IMR-90 (cell line): ENCODE data around the gene SDCCAG8. TPM values are rescaled to one million over a fixed set of nuclear protein-coding genes. Genes with fewer than 3 reads are reported as not detected.

Source experiments
- ATAC-seq: fragments of 200-7000 bp; cut with Tn5 transposase; 2 replicates; pipeline ENCODE4 v1.9.1; 2020; ENCODE audit warnings: low read depth, mild to moderate bottlenecking, moderate library complexity
- BruUV-seq: library from RNA; stranded (reverse); fragments of 400-500 nt; replicated peaks from 2 replicates; lab custom pipeline; 2021; lab: Mats Ljungman, UMichigan
- CTCF ChIA-PET: fragments of 300-600 bp; formaldehyde crosslinking; extraction: SDS; loops from one replicate; lab custom pipeline; 2021; ENCODE audit warnings: antibody characterized with exemption; lab: Yijun Ruan, JAX
- POLR2A ChIA-PET: fragments of 300-600 bp; sonication (Branson Sonifier 250); formaldehyde crosslinking; loops from one replicate; lab custom pipeline; 2022; ENCODE audit warnings: antibody characterized with exemption; ENCODE audit not compliant: unreplicated experiment; lab: Charles Lee
- DNase-seq: peaks from one replicate; pipeline ENCODE4 v3.0.0; 2013
- H2AFZ ChIP-seq: replicated peaks from 2 replicates; pipeline ENCODE3; 2013; ENCODE audit warnings: low read length, mild to moderate bottlenecking; ENCODE audit not compliant: poor library complexity
- H2AK5ac ChIP-seq: 2 replicates; pipeline ENCODE4 v1.6.1; 2013; ENCODE audit warnings: low read depth, low read length, inconsistent platforms
- H2AK9ac ChIP-seq: replicated peaks from 2 replicates; pipeline ENCODE3; 2013; ENCODE audit warnings: mild to moderate bottlenecking, low read depth, low read length, moderate library complexity; ENCODE audit not compliant: poor library complexity
- H2BK120ac ChIP-seq: 2 replicates; pipeline ENCODE4 v1.6.1; 2013; ENCODE audit warnings: low read depth, low read length, inconsistent platforms
- H2BK15ac ChIP-seq: 3 replicates; pipeline ENCODE4 v1.6.1; 2013; ENCODE audit warnings: low read depth, low read length, inconsistent platforms
- H2BK20ac ChIP-seq: 2 replicates; pipeline ENCODE4 v1.6.1; 2013; ENCODE audit warnings: low read depth, mild to moderate bottlenecking, inconsistent platforms, low read length, moderate library complexity
- H2BK5ac ChIP-seq: 2 replicates; pipeline ENCODE4 v1.6.1; 2013; ENCODE audit warnings: mild to moderate bottlenecking, low read depth, low read length, inconsistent platforms; ENCODE audit not compliant: poor library complexity, severe bottlenecking
- H3K14ac ChIP-seq: replicated peaks from 2 replicates; pipeline ENCODE4 v1.6.1; 2013; ENCODE audit warnings: low read depth, low read length, inconsistent platforms
- H3K18ac ChIP-seq: 2 replicates; pipeline ENCODE4 v1.6.1; 2013; ENCODE audit warnings: low read depth, low read length, control low read depth
- H3K23ac ChIP-seq: 2 replicates; pipeline ENCODE4 v1.6.1; 2013; ENCODE audit warnings: low read depth, low read length, inconsistent platforms
- H3K27ac ChIP-seq: 2 replicates; pipeline ENCODE4 v1.5.1; 2013; ENCODE audit warnings: mild to moderate bottlenecking, control low read depth, low read length; ENCODE audit not compliant: insufficient read depth
- H3K27me3 ChIP-seq: 2 replicates; pipeline ENCODE4 v1.6.1; 2013; ENCODE audit warnings: low read length; ENCODE audit not compliant: control insufficient read depth, insufficient read depth
- H3K36me3 ChIP-seq: 2 replicates; pipeline ENCODE4 v1.6.1; 2013; ENCODE audit warnings: low read length, mixed read lengths; ENCODE audit not compliant: control insufficient read depth, insufficient read depth
- H3K4ac ChIP-seq: 2 replicates; pipeline ENCODE4 v1.6.1; 2013; ENCODE audit warnings: low read depth, low read length, inconsistent platforms
- H3K4me1 ChIP-seq: 2 replicates; pipeline ENCODE4 v1.6.1; 2013; ENCODE audit warnings: low read length, mixed read lengths; ENCODE audit not compliant: control insufficient read depth, insufficient read depth
- H3K4me2 ChIP-seq: 2 replicates; pipeline ENCODE4 v1.6.1; 2013; ENCODE audit warnings: low read depth, mild to moderate bottlenecking, control low read depth, low read length, moderate library complexity
- H3K4me3 ChIP-seq: 2 replicates; pipeline ENCODE4 v1.5.1; 2013; ENCODE audit warnings: low read depth, mild to moderate bottlenecking, control low read depth, low read length, moderate library complexity; ENCODE audit not compliant: insufficient read depth
- H3K56ac ChIP-seq: 2 replicates; pipeline ENCODE4 v1.6.1; 2013; ENCODE audit warnings: low read length, inconsistent platforms; ENCODE audit not compliant: insufficient read depth; ENCODE audit errors: extremely low read depth
- H3K79me1 ChIP-seq, 2 experiments: 2 replicates each; pipeline ENCODE4 v1.6.1; 2013; ENCODE audit warnings: low read length in 2 of 2, inconsistent platforms in 1 of 2, low read depth in 1 of 2
- H3K9ac ChIP-seq: 2 replicates; pipeline ENCODE4 v1.6.1; 2013; ENCODE audit warnings: low read depth, low read length, control low read depth
- H3K9me1 ChIP-seq: 2 replicates; pipeline ENCODE4 v1.6.1; 2013; ENCODE audit warnings: low read length, inconsistent platforms; ENCODE audit not compliant: insufficient read depth
- H3K9me3 ChIP-seq: 2 replicates; pipeline ENCODE4 v1.6.1; 2013; ENCODE audit warnings: low read length; ENCODE audit not compliant: control insufficient read depth, insufficient read depth
- H4K20me1 ChIP-seq: 2 replicates; pipeline ENCODE4 v1.6.1; 2013; ENCODE audit warnings: low read length, inconsistent platforms; ENCODE audit not compliant: insufficient read depth
- H4K5ac ChIP-seq: 2 replicates; pipeline ENCODE4 v1.6.1; 2013; ENCODE audit warnings: mild to moderate bottlenecking, low read depth, low read length, control low read depth
- H4K8ac ChIP-seq, 2 experiments: 2 replicates each; pipeline ENCODE4 v1.6.1; 2013; ENCODE audit warnings: low read depth in 2 of 2, low read length in 2 of 2, control low read depth in 1 of 2, inconsistent platforms in 1 of 2
- H4K91ac ChIP-seq: 2 replicates; pipeline ENCODE4 v1.6.1; 2013; ENCODE audit warnings: low read depth, low read length, inconsistent platforms; ENCODE audit not compliant: insufficient read depth
- BHLHE40 ChIP-seq: fragments of 150-350 bp; IDR thresholded peaks from 2 replicates; pipeline ENCODE4 v1.6.1; 2016; ENCODE audit warnings: mild to moderate bottlenecking, low read depth, low read length
- CEBPB ChIP-seq: IDR thresholded peaks from 2 replicates; pipeline ENCODE4 v1.6.1; 2012; ENCODE audit warnings: low read depth, low read length, improper control_type of control experiment
- CHD1 ChIP-seq: IDR thresholded peaks from 2 replicates; pipeline ENCODE4 v1.6.1; 2012; ENCODE audit warnings: low read depth, low read length, improper control_type of control experiment
- CTCF ChIP-seq: conservative IDR thresholded peaks from 2 replicates; pipeline ENCODE4 v1.5.1; 2012; ENCODE audit warnings: mild to moderate bottlenecking, low read depth, low read length, improper control_type of control experiment
- ELK1 ChIP-seq: fragments of 150-350 bp; IDR thresholded peaks from 2 replicates; pipeline ENCODE4 v1.6.1; 2016; ENCODE audit warnings: low read depth, mild to moderate bottlenecking, low read length, moderate library complexity, borderline replicate concordance
- FOS ChIP-seq: fragments of 150-350 bp; IDR thresholded peaks from 2 replicates; pipeline ENCODE4 v1.6.1; 2016; ENCODE audit warnings: low read depth, low read length
- MAFK ChIP-seq: IDR thresholded peaks from 2 replicates; pipeline ENCODE4 v1.6.1; 2012; ENCODE audit warnings: low read depth, low read length, improper control_type of control experiment
- MAZ ChIP-seq: IDR thresholded peaks from 2 replicates; pipeline ENCODE4 v1.6.1; 2012; ENCODE audit warnings: low read depth, mild to moderate bottlenecking, low read length, improper control_type of control experiment, moderate library complexity, borderline replicate concordance
- MXI1 ChIP-seq: IDR thresholded peaks from 2 replicates; pipeline ENCODE4 v1.6.1; 2012; ENCODE audit warnings: low read depth, mild to moderate bottlenecking, low read length, moderate library complexity, borderline replicate concordance
- NFE2L2 ChIP-seq: fragments of 150-350 bp; IDR thresholded peaks from 2 replicates; pipeline ENCODE4 v1.6.1; 2016; ENCODE audit warnings: low read depth, mild to moderate bottlenecking, low read length
- POLR2A ChIP-seq: IDR thresholded peaks from 2 replicates; pipeline ENCODE4 v1.6.1; 2012; ENCODE audit warnings: mild to moderate bottlenecking, low read depth, low read length
- RAD21 ChIP-seq: IDR thresholded peaks from 2 replicates; pipeline ENCODE4 v1.6.1; 2012; ENCODE audit warnings: low read length, improper control_type of control experiment
- RCOR1 ChIP-seq: IDR thresholded peaks from 2 replicates; pipeline ENCODE4 v1.6.1; 2012; ENCODE audit warnings: mild to moderate bottlenecking, low read length, improper control_type of control experiment; ENCODE audit not compliant: insufficient replicate concordance
- RFX5 ChIP-seq: IDR thresholded peaks from 2 replicates; pipeline ENCODE4 v1.8.0; 2012; ENCODE audit warnings: low read depth, mild to moderate bottlenecking, low read length, moderate library complexity
- SMC3 ChIP-seq: fragments of 150-350 bp; IDR thresholded peaks from 2 replicates; pipeline ENCODE4 v1.6.1; 2016; ENCODE audit warnings: low read depth, mild to moderate bottlenecking, antibody characterized with exemption, low read length, moderate library complexity
- USF2 ChIP-seq: fragments of 150-350 bp; IDR thresholded peaks from 2 replicates; pipeline ENCODE4 v1.6.1; 2017; ENCODE audit warnings: mild to moderate bottlenecking, antibody characterized with exemption, low read length, low read depth
- WGBS, 2 experiments: methylation state at CpG; one replicate each; pipeline versions ENCODE4 v1.1.5 to v1.1.7; 2013; ENCODE audit warnings: missing lambda C conversion rate in 2 of 2; ENCODE audit not compliant: insufficient read length in 1 of 2; ENCODE audit errors: extremely low coverage in 2 of 2; 5-methylcytosine and 5-hydroxymethylcytosine counted together
- dilution Hi-C: fragments of 300-500 bp; cut with HindIII; formaldehyde crosslinking; loops from one replicate; pipeline ENCODE4 v1.14.3; 2018; ENCODE audit warnings: low sequenced_read_pairs; ENCODE audit not compliant: unreplicated experiment
- in situ Hi-C: fragments of 300-500 bp; cut with MboI; formaldehyde crosslinking; loops from 3 replicates; pipeline ENCODE4 v1.14.3; 2019; ENCODE audit warnings: low sequenced_read_pairs, inconsistent platforms, mixed read lengths
- intact Hi-C: fragments of 100-400 bp; cut with micrococcal nuclease; formaldehyde crosslinking; loops from 2 replicates; pipeline ENCODE4 v1.10.0; 2022
- polyA plus RNA-seq, 3 experiments: library from polyadenylated mRNA; depleted of rRNA; stranded (reverse); fragments of >200 nt; gene quantifications; 2 replicates each; pipeline ENCODE4 v1.2.3, GENCODE V29; 2012; ENCODE audit warnings: low replicate concordance in 1 of 3
- total RNA-seq: library from RNA; depleted of rRNA; stranded (reverse); fragments of >200 nt; gene quantifications from 2 replicates; pipeline ENCODE4 v1.2.3, GENCODE V29; 2012

The SDCCAG8 gene
- total and polyA plus RNA-seq, 2 of the 4 experiments (the other 2 are of a cell fraction), result 25.2 to 46.8 TPM

- peaks cover 8% of the 10 kb centered on the region for H3K4me1 ChIP-seq
- H2AK5ac ChIP-seq, result no peak overlapping the region
- H3K18ac ChIP-seq, result no peak overlapping the region
- no peak overlapping the region for H3K23ac ChIP-seq
- no peak overlapping the region for H4K91ac ChIP-seq
- TF ChIP-seq ELK1 (no peak), CTCF (no peak), USF2 (no peak), RFX5 (no peak), MXI1 (no peak), MAFK (no peak), SMC3 (no peak), MAZ (no peak), CEBPB (no peak), FOS (no peak), RAD21 (no peak), POLR2A (no peak), BHLHE40 (no peak), NFE2L2 (no peak), CHD1 (no peak), RCOR1 (no peak)
- H4K8ac ChIP-seq, result no peak overlapping the region
- H2BK20ac ChIP-seq, result no peak overlapping the region
- H3K56ac ChIP-seq, result no peak overlapping the region
- no TSS peak for BruUV-seq
- H3K9me3 ChIP-seq, result no peaks in the 10 kb centered on the region
- H2BK120ac ChIP-seq, result no peak overlapping the region
- no peak overlapping the region for H2AFZ ChIP-seq
- dilution Hi-C loops (no loop called here), intact Hi-C loops (no loop called here), in situ Hi-C loops (no loop called here)
- no peak overlapping the region for H3K14ac ChIP-seq
- no peak overlapping the region for H2BK5ac ChIP-seq
- no peak overlapping the region for H3K4me2 ChIP-seq
- ATAC-seq (no peak), DNase-seq (no peak)
- H3K9me1 ChIP-seq, result no peaks in the 10 kb centered on the region
- H2BK15ac ChIP-seq, result no peak overlapping the region
- no peak overlapping the region for H4K5ac ChIP-seq
- WGBS, 2 experiments, result 83% methylated on average over 1 of the region's 3 CpGs; no CpG with 5 or more reads in 1 of the 2 experiments
- H3K9ac ChIP-seq, result no peak overlapping the region
- peaks cover 49% of the 10 kb centered on the region for H4K20me1 ChIP-seq
- ChIA-PET POLR2A (no interaction called here), CTCF (no interaction called here)
- H2AK9ac ChIP-seq, result no peak overlapping the region
- no peak overlapping the region for H3K4ac ChIP-seq
- H3K27me3 ChIP-seq, result no peaks in the 10 kb centered on the region
- no peak overlapping the region for H3K27ac ChIP-seq
- H3K79me1 ChIP-seq, result peaks cover 0 to 18% of the 10 kb centered on the region in 2 experiments; a peak in 2 of 4 replicates
- no peak overlapping the region for H3K4me3 ChIP-seq
- H3K36me3 ChIP-seq, result no peaks in the 10 kb centered on the region
These were observed 7.9 kb upstream of the SDCCAG8 start for GRCh38 chr1:243247901-243248300.
